Smooth muscle cell (in vitro differentiated cells): ENCODE measurements around the gene NXNL1. TPM values are rescaled to one million over a fixed set of nuclear protein-coding genes. Genes with fewer than 3 reads are reported as not detected.

Experiments used
- DNase-seq: peaks from one replicate; lab custom pipeline; 2025; ENCODE audit not compliant: unreplicated experiment; lab: John Stamatoyannopoulos, UW
- H2AFZ ChIP-seq: fragments of 200-600 bp; sonication (generic); 2 replicates; pipeline ENCODE4 v1.6.0; 2016; ENCODE audit warnings: antibody characterized with exemption, low read depth, mild to moderate bottlenecking
- H3F3A ChIP-seq: fragments of 200-600 bp; sonication (generic); 2 replicates; pipeline ENCODE4 v1.6.0; 2017; ENCODE audit warnings: antibody characterized with exemption, low read depth
- H3K27ac ChIP-seq: fragments of 200-600 bp; sonication (generic); 2 replicates; pipeline ENCODE4 v1.5.1; 2016; ENCODE audit warnings: low read depth, mild to moderate bottlenecking
- H3K27me3 ChIP-seq: fragments of 200-600 bp; sonication (generic); 2 replicates; pipeline ENCODE4 v1.6.1; 2016; ENCODE audit warnings: low read depth, mild to moderate bottlenecking
- H3K36me3 ChIP-seq: fragments of 200-600 bp; sonication (generic); 2 replicates; pipeline ENCODE4 v1.5.1; 2016; ENCODE audit warnings: low read depth
- H3K4me1 ChIP-seq: fragments of 200-600 bp; sonication (generic); 2 replicates; pipeline ENCODE4 v1.5.1; 2016; ENCODE audit warnings: low read depth
- H3K4me2 ChIP-seq: fragments of 200-600 bp; sonication (generic); 2 replicates; pipeline ENCODE4 v1.6.0; 2016; ENCODE audit warnings: mild to moderate bottlenecking
- H3K4me3 ChIP-seq: fragments of 200-600 bp; sonication (generic); 2 replicates; pipeline ENCODE4 v1.5.1; 2016; ENCODE audit warnings: mild to moderate bottlenecking
- H3K79me2 ChIP-seq: fragments of 200-600 bp; sonication (generic); 2 replicates; pipeline ENCODE4 v1.6.0; 2016; ENCODE audit warnings: low read depth, mild to moderate bottlenecking
- H3K9ac ChIP-seq: fragments of 200-600 bp; sonication (generic); 2 replicates; pipeline ENCODE4 v1.6.0; 2016; ENCODE audit warnings: low read depth
- H3K9me3 ChIP-seq: fragments of 200-600 bp; sonication (generic); replicated peaks from 2 replicates; pipeline ENCODE4 v1.5.1; 2016; ENCODE audit warnings: low read depth
- H4K20me1 ChIP-seq: fragments of 200-600 bp; sonication (generic); 2 replicates; pipeline ENCODE4 v1.6.0; 2016; ENCODE audit warnings: low read depth
- WGBS: methylation state at CpG from one replicate; pipeline ENCODE4 v1.1.7; 2016; ENCODE audit warnings: low lambda C conversion rate; 5-methylcytosine and 5-hydroxymethylcytosine counted together
- polyA plus RNA-seq: library from polyadenylated mRNA; unstranded; fragments of >200 nt; fragmentation: Nextera tagmentation; extraction: Ambion mirVana; gene quantifications from 2 replicates; pipeline ENCODE4 v1.2.1, GENCODE V29; 2016
- total RNA-seq: library from RNA; depleted of rRNA; stranded (reverse); fragments of >200 nt; gene quantifications from 2 replicates; pipeline ENCODE4 v1.2.3, GENCODE V29; 2014
- TF ChIP-seq, protein P1 (sequence below): fragments of 200-600 bp; sonication (generic); IDR thresholded peaks from 2 replicates; pipeline ENCODE4 v1.5.1; 2017; ENCODE audit warnings: borderline replicate concordance, mild to moderate bottlenecking, antibody characterized with exemption; ENCODE audit not compliant: insufficient read depth, poor library complexity, severe bottlenecking

NXNL1 gene
- total and polyA plus RNA-seq, 2 experiments from 2014 or later: 0.45 TPM; not detected in 1

DNA sequence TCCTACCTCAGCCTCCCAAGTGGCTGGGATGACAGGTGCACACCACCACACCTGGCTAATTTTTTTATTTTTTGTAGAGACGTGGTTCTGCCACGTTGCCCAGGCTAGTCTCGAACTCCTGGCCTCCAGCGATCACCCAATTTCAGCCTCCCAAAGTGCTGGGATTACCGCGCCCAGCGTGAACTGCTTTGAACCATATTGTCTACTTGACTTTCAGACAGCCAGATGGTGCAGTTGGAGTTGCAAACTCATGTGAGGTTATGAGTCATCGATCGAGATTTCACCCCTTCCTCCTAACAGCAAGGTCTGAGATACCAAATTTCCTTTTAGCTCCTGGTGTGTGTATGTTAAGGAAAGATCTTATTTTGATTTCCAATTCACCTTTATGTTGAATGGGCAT, 12.3 kb upstream of the NXNL1 start:
- no peaks in the 10 kb centered on the region for H3K9me3 ChIP-seq
- 92% methylated on average over 9 of the region's 9 CpGs for WGBS
- peaks cover 13% of the 10 kb centered on the region for H3K4me1 ChIP-seq
- no peak overlapping the region for H3K4me3 ChIP-seq
- H3K27ac ChIP-seq: no peak overlapping the region
- H3K9ac ChIP-seq: no peak overlapping the region
- H3K36me3 ChIP-seq: no peaks in the 10 kb centered on the region
- no peak for DNase-seq
- H3F3A ChIP-seq: no peaks in the 10 kb centered on the region
- H3K27me3 ChIP-seq: no peaks in the 10 kb centered on the region
- no peak overlapping the region for H2AFZ ChIP-seq
- peaks cover 33% of the 10 kb centered on the region for H3K79me2 ChIP-seq
- TF ChIP-seq, protein P1, sequence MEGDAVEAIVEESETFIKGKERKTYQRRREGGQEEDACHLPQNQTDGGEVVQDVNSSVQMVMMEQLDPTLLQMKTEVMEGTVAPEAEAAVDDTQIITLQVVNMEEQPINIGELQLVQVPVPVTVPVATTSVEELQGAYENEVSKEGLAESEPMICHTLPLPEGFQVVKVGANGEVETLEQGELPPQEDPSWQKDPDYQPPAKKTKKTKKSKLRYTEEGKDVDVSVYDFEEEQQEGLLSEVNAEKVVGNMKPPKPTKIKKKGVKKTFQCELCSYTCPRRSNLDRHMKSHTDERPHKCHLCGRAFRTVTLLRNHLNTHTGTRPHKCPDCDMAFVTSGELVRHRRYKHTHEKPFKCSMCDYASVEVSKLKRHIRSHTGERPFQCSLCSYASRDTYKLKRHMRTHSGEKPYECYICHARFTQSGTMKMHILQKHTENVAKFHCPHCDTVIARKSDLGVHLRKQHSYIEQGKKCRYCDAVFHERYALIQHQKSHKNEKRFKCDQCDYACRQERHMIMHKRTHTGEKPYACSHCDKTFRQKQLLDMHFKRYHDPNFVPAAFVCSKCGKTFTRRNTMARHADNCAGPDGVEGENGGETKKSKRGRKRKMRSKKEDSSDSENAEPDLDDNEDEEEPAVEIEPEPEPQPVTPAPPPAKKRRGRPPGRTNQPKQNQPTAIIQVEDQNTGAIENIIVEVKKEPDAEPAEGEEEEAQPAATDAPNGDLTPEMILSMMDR: no peak
- H3K4me2 ChIP-seq: no peak overlapping the region
- peaks cover 15% of the 10 kb centered on the region for H4K20me1 ChIP-seq

DNA sequence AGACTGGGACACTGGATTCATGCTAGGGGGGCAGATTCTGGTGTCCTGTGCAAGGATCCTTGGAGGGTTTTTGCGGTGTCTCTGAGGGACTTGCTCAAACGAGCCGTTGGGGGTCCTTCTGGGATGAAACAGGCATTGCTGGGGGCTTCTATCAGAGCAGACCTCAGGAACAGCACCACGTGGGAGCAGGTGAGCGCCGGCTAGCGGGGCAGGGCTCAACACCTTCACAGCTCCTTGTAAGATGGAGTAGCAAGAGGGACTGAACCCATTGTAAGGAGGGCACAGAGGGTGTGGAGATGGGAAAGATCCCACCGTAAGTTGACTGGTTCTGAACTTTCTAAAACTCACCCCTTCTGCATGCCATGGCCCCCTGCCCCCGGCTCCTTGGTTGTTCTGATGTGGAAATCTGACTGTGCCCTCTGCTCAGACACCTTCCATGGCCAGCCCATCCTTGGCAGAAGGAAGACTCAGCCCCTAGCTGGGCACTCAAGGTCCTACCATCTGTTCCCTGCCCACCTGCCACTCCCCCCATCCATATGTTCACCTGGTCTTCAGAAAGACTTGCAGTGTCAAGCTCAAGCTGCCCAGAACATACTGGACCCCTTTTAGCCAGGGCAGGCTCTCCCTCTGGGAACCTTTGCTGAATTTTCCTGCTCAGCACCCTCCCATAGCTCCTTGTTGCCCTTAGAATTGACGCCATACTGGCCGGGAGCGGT, 10.8 kb upstream of the NXNL1 start:
- Histone ChIP-seq H3K27ac (no peak overlapping the region), H3F3A (no peaks in the 10 kb centered on the region), H3K36me3 (no peaks in the 10 kb centered on the region), H3K4me1 (peaks cover 13% of the 10 kb centered on the region), H3K4me3 (peak overlapping the region; percentile 83), H3K9ac (peak overlapping the region; percentile 57), H3K9me3 (no peaks in the 10 kb centered on the region), H3K4me2 (peak overlapping the region; percentile 86), H3K79me2 (peaks cover 33% of the 10 kb centered on the region), H2AFZ (no peak overlapping the region), H3K27me3 (no peaks in the 10 kb centered on the region), H4K20me1 (peaks cover 15% of the 10 kb centered on the region)
- no peak for DNase-seq
- TF ChIP-seq, protein P1: no peak
- WGBS: 62% methylated on average over 12 of the region's 12 CpGs

DNA sequence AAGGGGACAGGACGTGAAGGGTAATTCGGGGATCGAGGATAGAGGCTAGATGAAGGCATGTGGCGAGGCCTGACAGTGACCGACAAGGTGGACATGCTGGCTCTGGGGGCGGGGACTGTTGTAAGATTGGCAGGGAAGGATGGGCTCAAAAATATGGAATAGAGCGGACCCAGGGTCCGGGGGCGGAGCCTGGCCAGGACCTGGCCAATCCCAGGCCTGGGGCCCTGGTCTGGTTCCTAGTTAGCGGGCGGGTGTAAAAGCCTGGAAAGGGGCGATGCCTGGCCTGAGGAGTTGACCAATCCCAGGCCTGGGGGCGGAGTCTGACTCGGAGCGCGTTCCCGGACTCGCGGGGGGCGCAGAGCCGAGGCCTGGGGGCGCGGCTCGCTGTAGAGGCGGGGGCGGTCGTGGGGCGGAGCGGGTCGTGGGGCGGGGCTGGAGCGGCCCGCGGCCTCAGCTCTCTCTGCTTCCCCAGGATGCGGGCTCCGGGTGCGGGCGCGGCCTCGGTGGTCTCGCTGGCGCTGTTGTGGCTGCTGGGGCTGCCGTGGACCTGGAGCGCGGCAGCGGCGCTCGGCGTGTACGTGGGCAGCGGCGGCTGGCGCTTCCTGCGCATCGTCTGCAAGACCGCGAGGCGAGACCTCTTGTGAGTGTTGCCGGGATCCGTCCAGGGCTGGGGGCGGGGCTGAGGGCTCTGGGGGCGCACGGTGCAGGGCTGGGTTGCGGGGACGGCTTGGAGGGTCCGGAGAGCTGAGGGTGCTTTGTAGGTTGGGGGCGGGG, 9.5 kb upstream of the NXNL1 start, which contains the start of gene SLC27A1:
TSS of gene SLC27A1 (plus strand) at position 457 of the 774 bp plus-strand sequence. CDS start at position 474, 17 bp downstream.
- Histone ChIP-seq H3K27me3 (no peaks in the 10 kb centered on the region), H3K4me3 (peak within 1 kb of the TSS; percentile 83), H2AFZ (peak within 1 kb of the TSS; percentile 64), H3K27ac (peak within 1 kb of the TSS; percentile 63), H4K20me1 (peaks cover 10% of the 10 kb centered on the region), H3K36me3 (no peaks in the 10 kb centered on the region), H3K9me3 (no peaks in the 10 kb centered on the region), H3K9ac (peak within 1 kb of the TSS; percentile 65), H3F3A (no peaks in the 10 kb centered on the region), H3K4me1 (peaks cover 13% of the 10 kb centered on the region), H3K4me2 (peak within 1 kb of the TSS; percentile 86), H3K79me2 (peaks cover 33% of the 10 kb centered on the region)
- under 1% methylated on average over 32 of the region's 67 CpGs for WGBS
- DNase-seq: peak; percentile 100
- TF ChIP-seq, protein P1: no peak
